Endometrium (tissue), 2 donors: Measurements from ENCODE around the gene UBE2J1.
"Not testable (repeated sequence)": the region's sequence is repeated elsewhere in the genome, so short reads cannot be mapped to it uniquely, and the experiment has no call there.

Experiments used
- FAIRE-seq: peaks from 2 replicates; lab custom pipeline; 2012; peaks lifted over from hg19 to GRCh38; lab: Jason Lieb, UNC
- donor health status: control.
- donor health status: control.

Gene UBE2J1, protein sequence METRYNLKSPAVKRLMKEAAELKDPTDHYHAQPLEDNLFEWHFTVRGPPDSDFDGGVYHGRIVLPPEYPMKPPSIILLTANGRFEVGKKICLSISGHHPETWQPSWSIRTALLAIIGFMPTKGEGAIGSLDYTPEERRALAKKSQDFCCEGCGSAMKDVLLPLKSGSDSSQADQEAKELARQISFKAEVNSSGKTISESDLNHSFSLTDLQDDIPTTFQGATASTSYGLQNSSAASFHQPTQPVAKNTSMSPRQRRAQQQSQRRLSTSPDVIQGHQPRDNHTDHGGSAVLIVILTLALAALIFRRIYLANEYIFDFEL

DNA sequence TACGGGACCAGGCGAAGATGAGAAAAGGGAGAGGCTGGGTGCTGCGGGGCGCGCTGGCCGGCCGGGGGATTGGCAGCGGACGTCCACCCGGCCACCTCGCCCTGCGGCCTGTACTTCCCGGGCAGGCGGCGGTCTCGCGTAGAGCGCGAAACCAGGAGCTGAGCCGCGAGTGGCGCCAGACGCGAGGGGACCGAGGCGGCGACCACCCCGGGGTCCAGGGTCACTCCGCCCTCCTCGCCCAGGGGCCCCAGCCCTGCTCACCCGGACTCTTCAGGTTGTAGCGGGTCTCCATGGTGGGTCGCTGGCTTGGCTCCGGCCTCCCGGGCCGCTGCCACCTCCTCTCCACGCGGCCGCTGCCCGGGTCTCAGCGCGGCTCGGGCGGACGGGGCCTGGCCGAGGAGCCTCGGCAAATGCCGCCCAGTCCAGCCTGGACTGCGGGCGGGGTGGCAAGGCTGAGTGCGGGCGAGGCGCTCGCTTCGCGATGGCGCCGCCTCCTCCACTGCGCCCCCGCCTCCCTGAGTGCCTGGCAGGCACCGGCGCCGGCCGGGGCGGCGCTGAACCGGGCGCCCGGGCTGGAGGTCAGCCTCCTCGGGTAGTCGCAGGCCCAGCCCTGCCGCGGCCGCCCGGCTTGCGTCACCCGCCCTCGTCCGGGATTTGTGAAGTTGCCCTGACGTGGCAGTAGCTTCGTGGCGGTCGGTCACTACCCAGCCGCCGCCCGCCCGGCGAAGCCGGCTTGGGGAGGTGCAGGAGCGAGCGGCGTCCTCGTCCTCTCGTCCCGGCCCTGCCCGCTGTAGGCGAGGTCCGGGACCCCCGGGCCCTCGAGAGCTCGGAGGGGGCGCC, at the start of gene UBE2J1:
UBE2J1 (minus strand) TSS at position 445 of the 840 bp plus-strand sequence; CDS start at position 292, 153 bp downstream.
- FAIRE-seq, result no peak

DNA sequence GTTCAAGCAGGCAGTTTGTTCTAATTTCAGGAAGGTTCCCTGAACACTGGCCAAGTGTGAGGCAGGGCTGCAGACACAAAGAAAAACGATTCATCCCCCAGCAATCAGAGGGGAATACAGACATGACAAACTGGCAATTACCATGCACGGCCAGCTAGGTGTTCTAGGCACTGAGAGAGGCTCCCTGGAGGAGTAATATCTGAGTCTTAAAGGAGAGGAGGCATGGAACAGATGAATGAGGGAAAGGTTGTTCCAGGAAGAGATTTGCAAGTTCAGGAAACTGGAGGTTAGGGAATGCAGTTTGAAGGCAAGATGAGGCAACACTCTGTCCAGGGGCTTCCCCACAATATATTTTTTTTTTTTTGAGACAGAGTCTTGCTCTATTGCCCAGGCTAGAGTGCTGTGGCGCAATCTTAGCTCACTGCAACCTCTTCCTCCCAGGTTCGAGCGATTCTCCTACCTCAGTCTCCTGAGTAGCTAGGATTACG, 48.4 kb upstream of the UBE2J1 start:
- no peak for FAIRE-seq

DNA sequence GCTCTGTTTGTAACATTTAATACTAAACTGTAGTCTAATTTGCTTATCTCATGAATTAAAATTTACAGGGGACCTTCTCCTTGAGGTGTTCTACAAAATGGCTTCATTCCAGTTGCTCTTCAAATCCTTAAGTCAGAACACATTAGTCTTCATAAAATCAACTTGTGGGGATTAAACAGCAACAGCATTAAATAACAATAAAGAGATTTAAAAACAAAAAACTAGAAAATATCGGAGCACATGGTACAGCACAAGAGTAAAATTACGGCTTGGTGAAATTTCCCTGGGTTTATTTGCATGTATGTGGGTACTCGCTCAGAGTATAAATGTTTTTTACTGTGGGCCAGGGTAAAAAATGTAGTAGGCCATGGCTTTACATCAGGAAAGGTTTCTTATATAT, 47.5 kb upstream of the UBE2J1 start:
- FAIRE-seq, result no peak

GRCh38 chr6:89398762-89399525, 46.4 kb upstream of the UBE2J1 start:
- no peak for FAIRE-seq

- FAIRE-seq, result not testable (repeated sequence)
These were observed 45.4 kb upstream of the UBE2J1 start for GRCh38 chr6:89397884-89398283.

- FAIRE-seq, result no peak
These were observed 41.1 kb upstream of the UBE2J1 start for GRCh38 chr6:89393659-89394058.

DNA sequence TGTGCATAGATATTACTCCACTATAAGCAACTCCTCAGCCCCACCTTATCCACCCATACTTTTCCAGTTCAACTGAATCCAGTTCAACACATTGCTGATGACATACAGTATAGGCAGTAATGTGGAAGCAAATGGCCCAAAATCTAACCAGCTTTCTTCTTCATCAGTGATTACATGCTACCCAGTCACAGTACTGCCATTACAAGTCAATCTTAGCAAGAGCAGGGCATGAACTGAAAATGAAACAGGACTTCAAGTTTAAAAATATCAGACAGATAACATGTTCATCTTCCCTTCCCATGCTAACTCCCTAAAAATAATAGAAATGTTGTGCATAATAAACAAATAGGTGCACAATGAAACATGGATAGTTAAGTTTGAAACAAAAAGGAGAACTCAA, 40.3 kb upstream of the UBE2J1 start:
- no peak for FAIRE-seq

DNA sequence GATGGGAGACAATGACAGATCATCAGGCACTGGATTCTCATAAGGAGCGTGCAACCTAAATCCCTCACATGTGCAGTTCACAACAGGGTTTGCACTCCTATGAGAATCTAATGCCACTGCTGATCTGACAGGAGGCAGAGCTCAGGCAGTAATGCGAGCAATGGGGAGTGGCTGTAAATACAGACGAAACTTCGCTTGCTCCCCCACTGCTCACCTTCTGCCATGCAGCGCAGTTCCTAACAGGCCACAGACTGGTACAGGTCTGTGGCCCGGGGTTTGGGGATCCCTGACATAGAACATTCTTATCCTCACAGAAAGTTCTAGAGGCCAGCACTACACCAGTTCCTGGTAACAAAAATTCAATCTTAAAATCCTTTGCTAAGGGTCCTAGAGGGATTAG, 36.3 kb upstream of the UBE2J1 start:
- no peak for FAIRE-seq

GRCh38 chr6:89387516-89388201, 35.1 kb upstream of the UBE2J1 start:
- FAIRE-seq, result no peak

DNA sequence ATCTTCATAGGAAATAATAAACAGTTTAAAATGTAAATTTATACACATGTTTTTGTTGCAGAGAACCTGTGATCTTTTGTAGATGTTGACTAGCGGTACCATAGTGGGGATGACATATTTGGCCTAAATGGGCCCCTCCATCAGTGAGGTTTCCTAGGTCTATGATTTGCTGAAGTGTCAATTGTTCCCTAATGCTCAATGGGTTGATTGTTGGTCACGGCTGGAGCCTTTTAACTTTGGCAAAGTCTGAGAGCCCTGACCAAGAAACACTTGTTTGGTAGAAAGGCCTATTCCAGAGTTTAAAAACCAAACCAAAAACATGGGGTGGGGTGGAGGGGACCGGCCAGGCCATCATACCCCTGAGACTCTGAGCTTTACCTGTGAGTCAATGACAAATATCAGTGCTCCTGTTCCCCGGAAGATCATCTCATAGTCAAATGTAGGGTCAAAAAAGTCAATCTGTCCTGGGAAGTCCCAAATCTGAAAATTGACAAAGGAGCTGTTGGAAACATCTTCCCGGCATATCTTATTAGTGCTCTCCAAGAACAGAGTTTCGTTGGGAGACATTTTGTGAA, 34.5 kb upstream of the UBE2J1 start:
- FAIRE-seq, result no peak

DNA sequence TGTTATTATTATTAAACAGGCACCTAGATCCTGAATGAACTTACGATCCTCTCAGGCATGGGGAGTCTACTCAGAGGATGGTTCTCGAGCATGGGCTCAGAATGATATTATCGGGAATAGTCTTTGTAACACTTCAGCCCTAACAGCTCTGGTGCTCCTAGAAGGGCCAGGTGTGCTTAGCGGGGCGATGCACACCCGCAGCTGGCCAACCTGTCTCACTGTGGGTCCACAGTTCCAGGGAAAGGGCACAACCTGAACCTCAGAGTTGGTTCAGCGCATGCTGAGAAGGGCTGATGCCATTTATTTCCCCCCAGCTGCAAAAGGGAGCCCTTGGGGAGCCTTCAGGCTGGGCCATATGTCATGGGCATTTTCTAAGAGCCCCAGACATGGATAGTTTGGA, 33.3 kb upstream of the UBE2J1 start:
- no peak for FAIRE-seq

GRCh38 chr6:89385156-89385667, 32.7 kb upstream of the UBE2J1 start:
- no peak for FAIRE-seq

- FAIRE-seq, result no peak
These were observed 28.5 kb upstream of the UBE2J1 start for GRCh38 chr6:89381031-89381430.

DNA sequence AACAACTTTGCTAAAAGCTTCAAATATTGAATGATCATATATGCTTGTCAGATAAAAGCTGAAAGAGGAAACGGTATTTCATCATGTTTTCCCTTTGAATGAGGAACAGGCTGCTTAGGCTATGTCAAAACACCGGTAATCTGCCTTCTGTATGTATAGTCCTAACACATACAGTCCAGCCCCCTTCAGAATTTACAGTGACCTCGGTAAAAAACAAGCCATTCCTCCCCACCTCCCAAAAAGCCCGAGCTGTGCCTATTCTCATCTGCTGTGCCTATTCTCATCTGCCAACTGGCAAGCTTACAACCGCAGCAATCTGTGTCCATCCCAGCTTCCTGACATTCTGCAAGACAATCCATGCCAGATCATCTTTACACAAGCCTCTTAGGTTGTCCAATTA, 26.8 kb upstream of the UBE2J1 start:
- FAIRE-seq, result no peak

- FAIRE-seq, result no peak
These were observed 26.1 kb upstream of the UBE2J1 start for GRCh38 chr6:89378628-89379027.

DNA sequence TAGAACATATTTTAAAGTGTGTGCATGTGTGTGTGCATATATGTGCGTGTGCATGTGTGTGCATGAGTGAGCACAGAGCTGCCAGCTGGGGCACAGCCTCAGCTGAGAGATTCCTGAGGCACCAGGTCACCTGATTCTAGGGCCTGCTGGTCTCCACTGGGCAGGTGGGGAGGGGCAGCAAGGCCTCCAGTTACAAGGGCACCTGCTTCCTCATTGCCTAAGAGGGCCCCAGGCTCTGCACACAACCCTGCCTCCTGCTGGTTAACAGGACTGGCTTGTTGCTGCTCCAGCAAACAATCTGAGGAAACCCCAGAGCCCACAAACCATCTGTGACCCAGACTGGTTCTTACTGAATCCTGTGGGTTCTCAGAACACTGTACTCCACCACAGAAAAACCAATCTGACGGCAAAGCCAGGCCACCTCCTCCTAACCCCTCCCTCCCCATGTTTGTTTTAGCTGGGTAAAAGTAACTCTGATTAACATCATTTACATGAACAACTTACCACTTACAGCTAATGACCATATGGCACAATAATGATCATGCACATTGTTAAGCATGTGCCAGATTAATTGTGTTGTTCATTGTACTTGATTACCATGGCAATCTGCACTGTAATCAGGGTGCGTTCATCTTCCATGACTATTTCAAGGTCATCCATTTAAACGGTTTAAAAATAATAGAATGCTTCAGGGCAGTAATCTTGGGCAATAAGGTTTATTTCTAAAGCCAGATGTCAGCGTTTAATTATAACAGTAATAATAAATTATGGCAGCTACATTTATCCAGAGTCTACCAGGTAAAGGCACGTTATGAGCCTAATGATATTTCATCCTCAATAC, 23.1 kb upstream of the UBE2J1 start:
- no peak for FAIRE-seq

DNA sequence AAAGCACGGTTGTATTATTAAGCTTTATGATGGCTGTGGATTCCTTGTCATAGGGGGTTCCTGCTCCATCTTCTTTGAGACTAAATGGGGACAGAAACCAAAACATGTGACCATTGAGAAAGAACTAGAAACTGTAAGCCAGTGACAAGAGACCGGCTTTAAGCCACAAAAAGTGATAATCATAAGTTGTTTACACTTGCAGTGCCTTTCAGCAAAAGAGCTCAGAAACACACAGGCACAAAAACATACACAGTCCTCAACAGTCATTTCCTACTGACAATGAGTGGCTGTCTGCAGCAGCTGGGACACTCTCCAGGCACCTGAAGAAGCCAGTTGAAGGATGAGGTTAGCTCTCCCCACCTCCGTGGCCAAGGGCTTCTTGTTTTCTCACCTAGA, 20.0 kb upstream of the UBE2J1 start:
- FAIRE-seq, result no peak

DNA sequence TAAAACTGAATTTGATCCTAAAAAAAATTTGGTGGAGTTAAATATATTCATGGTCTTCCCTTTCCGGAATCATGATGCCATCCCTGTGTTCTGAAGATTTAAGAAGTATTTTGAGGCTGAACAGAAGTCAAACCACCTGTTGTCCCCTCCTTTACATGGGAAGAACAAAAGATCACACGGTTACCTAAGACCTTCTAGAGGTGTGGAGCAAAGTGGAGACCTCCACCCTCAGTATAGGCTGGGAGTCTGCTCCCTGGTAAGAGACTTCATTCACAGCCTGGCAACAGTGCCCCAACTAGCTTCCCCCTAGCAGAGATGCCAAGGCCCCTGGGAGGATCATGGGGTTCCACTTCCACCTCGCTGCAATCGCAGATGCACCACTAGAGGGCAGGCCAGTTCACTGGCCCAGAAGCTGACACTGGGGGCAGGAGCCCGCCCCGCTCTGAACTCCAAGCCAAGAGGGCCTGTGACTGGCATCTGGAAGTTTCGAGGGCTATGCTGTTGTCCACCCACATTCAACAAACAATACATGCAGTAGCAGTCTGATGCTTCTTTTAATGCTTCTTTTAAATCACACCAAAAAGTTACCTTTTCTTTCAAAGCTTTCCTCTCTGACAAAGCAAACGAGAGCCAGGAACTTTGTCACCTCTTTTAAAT, 19.5 kb upstream of the UBE2J1 start:
- no peak for FAIRE-seq

DNA sequence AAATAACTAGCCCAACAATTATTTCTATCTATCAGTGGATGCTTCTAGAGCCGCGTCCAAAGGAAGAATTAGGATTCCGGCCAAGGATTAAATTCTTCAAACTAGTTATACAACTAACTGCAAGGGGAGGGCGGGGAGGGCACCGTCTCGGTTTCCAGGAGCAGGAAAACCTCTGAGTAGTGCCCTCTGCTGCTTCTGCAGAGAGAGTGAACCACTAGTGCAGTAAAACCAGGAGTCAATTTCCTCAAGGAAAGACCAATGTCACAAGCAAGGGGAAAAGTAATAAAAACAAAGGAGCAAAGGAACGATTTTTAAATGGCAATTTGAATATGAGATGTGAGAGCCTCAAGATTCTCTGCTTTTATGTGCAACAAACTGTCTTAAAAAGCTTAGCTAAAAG, 16.5 kb upstream of the UBE2J1 start:
- no peak for FAIRE-seq

- peak; percentile 26 for FAIRE-seq
These were observed 15.6 kb upstream of the UBE2J1 start for GRCh38 chr6:89368107-89368506.
